NCI-H82 treated with DMSO at 0.1 percent for 48 hours (cell line): ENCODE data around the gene CSTB.

Source experiments
- DNase-seq: peaks from one replicate; lab custom pipeline; 2025; ENCODE audit not compliant: unreplicated experiment; lab: John Stamatoyannopoulos, UW

Gene CSTB

DNA sequence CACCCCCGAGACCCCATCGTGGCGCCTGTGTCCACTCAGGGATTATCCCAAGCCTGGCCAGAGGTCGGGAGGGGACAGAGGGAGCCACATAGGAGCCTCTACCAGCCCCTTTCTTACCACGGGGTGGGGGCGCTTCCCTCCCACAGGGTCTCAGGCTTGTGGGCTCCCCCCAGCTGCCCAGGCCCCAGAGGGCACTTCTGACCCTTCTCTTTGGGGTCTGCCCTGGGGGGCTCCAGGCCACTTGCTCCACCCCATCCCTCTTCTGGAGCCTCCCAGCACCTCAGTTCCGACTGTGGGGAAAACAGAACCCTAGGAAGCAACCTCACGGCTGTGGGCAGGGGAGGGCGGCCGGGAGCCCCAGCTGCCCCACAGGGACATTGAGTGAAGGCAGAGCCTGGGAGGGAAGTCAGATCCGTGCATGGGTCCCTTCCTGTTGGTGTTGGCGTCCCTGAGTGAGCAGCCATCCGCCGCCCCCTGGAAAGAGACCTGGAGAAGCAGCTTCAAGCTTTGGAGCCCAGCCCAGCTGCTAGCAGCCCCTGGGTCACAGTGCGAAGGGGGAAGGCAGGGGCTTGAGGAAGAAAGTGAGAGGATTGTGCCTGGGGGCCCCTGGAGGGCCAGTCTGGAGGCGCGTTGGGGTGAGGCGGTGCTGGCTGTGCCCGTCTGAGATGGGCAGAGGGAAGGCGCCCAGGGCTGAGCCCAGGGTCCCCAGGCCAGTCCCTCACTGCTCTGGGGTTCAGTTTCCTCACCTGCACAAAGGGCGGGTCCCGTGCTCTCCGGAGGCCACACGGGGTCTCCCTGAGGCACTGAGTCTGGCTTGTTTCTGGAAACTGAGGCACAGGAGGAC is 35.4 kb upstream of the CSTB start:
- DNase-seq = no peak

GRCh38 chr21:43810505-43811261 is 34.6 kb upstream of the CSTB start:
- DNase-seq = peak; percentile 46

GRCh38 chr21:43809853-43810504 is 33.9 kb upstream of the CSTB start:
- DNase-seq = no peak

DNA sequence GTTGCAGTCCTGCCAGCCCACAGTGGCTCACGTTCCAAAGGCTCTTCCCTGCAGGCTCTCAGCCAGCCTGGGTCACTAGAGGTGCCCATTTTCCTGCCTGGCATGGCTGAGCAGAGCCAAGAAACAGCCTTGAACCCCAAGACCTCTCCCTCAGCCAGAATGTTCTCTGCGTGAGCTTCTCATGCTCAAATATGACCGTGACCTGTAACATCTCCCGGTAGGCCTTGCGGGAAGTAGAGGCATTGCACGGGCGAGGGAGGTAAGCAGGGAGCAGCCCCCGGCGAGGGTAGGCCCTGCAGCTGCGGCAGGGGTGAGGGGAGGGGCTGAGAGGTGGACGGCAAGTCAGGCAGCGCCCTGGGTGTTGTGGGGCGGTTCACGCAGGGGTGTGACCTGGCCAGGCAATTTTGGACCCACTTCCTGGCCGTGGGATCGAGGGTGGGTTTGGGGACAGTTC is 33.3 kb upstream of the CSTB start:
- DNase-seq = no peak

DNA sequence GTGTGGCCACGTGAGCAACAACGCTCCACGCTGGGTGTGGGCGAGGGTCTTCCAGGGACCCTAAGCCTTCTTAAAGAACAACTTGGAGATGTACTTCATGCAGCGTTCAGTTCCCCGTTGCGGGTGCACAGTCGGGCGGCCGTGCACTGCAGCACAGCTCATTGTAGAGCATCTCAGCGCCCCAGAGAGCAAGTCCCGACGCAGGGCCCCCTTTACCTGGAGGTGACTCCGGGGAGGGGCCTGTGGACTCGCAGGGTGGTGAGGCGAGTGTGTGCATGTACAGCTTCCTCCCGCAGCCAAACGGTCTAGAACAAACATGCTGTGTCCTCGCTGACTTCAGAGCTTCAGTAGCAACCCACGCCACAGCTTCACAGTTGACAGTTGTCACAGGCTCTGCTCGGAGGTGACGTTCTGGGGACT is 32.7 kb upstream of the CSTB start:
- DNase-seq = no peak

DNA sequence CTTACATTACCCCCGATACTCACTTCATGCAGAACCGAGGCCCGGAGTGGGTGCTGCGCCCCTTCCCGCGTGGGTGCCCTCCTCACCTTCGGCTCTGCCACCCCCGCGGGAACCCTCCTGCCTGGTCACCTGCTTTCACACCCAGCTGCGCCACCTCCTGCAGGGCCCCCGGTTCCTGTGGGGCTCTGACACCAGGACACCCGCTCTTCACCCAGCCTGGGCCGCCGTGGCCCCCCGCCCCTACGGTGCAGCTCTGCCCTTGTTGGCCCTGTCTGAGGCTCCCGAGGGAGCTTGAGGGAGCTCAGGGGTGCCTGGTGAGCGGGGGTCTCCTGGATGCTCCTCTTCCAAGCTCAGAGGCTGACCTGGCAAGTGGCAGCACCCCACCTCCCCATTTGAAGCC is 32.3 kb upstream of the CSTB start:
- no peak for DNase-seq

DNA sequence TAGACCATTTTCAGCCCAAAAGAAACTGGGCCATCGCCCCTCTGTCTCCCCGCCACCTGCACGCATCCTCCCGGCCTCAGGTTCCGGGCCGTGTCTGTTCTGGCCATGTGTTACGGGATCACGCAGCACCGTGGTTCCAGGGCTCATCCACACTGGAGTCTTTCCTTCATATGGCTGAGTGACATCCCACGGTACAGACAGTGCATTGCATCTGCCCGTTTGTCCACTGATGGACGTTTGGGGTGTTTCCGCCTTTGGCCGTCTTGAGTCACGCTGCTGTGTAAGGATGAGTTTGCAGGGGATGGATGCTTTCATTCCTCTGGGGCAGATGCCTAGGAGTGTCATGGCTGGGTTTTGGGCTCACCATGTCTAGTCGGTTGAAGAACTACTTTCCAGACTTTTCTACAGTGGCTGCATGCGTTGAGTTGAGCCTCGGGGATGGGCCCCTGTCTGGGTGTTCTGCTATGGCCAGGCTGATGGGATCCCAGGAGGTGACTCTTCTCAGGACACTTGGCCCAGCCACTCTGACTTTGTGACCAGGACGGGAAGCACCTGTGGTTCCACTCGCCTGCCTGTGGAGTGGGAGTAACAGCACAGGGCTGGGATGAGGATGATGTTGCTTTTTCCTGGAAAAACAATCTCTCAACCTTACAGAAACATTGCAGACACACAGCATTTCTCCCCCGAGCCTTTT is 30.1 kb upstream of the CSTB start:
- DNase-seq = no peak

DNA sequence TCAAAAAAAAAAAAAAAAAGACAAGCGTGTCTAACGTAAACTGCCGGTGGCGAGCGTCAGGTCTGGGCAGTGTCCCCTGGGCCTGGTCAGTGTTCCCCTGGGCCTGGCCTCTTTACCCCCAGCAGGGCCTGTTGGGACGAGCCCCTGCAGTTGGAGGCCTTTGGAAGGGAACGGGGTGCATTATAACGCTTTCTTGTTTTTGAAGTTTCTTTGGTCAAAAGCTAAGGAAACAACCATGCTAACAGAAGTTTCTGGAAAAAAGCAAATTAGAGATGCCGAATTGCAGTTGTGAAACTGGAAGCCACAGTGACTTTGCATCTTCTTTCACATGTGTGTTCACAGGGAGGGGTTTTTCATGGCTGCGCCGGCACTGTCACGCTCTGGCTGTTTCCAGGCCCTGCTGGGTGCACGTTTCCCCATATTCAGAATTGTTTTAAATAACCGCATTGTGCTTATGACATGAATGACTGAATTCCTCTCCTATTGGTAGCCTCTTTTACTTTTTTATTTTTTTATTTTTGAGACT is 29.2 kb upstream of the CSTB start:
- no peak for DNase-seq

- no peak for DNase-seq
These were observed 27.6 kb upstream of the CSTB start for GRCh38 chr21:43803558-43804300.

GRCh38 chr21:43802713-43803313 is 26.7 kb upstream of the CSTB start:
- DNase-seq = no peak

DNA sequence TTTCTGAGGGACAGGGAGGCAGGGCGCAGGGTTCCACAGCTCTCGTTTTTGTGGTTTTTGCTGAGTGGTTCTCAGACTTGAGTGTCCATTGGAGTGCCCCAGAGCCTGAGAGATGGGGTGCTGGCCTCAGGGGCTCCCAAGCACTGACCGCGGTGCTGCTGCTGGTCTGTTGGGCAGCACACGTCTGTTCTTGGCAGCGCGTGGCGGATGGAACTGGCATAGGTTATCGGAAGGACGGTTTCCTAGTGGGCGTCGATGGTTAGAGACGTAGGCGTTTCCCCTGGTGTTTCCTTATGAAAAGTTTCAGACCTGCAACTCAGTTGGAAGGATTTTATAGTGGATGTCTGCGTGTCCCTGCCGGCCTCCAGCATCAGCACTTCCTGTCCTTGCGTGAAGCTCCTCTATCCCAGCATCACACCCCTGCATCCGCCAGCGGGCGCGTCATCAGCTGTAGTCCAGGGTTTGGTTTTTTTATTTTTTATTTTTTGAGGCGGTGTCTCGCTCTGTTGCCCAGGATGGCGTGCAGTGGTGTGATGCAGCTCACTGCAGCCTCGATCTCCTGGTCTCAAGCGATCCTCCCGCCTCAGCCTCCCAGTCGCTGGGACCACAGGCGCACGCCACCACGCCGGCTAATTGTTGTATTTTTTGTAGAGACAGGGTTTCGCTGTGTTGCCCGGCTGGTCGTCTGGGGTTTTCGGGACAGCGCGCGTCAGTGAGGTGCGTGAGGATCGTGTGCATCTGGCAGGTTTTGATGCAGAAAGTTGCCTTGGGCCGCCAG is 25.1 kb upstream of the CSTB start:
- no peak for DNase-seq

GRCh38 chr21:43800566-43800965 is 24.5 kb upstream of the CSTB start:
- no peak for DNase-seq

- DNase-seq = no peak
These were observed 24.0 kb upstream of the CSTB start for GRCh38 chr21:43800124-43800523.

GRCh38 chr21:43799301-43799840 is 23.3 kb upstream of the CSTB start:
- DNase-seq = no peak

GRCh38 chr21:43797925-43798715 is 22.0 kb upstream of the CSTB start:
- DNase-seq = no peak

DNA sequence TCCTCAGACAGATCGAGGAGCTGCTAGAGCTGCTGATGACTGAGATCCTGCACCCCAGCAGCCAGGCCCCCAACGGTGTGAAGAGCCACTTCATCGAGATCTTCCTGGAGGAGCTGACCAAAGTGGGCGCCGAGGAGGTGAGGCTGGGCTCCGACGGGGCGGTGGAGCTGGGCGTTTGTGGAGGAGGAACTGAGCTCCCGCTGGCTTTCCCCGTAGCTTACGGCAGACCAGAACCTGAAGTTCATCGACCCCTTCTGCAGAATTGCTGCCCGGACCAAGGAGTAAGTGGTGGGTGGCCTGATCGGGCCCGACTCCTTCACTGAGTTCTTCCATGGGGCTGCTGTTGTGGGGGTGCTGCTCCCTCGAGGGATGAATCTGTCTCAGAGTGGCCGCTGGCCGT is 21.3 kb upstream of the CSTB start:
- DNase-seq = no peak

DNA sequence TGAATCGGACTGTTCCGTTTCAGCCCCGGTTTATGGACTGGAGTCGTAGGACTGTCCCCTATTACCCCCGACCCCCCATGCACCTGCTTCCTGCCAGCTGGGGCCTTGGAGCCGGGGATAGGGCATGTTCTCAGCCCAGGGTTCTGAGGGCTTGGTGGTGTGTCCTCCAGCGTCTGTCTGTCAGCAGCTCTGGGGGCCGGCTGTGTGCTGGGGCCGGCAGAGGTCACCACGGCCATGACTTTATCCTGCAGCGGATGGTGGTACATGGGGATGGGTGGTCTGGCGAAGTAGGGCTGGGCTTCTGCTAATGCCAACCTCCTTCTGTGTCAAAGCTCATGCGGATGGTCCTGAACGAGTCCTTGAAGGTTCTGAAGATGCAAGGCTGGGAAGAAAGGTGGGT is 18.7 kb upstream of the CSTB start:
- DNase-seq = no peak

GRCh38 chr21:43794311-43794710 is 18.2 kb upstream of the CSTB start:
- no peak for DNase-seq
